NCI-H1105 treated with DMSO at 0.1 percent for 48 hours (cell line): ENCODE measurements around the gene ERF.
A peak's percentile ranks its signal among the peaks of the same experiment; 100 is the strongest.
"Not testable (repeated sequence)": the region's sequence is repeated elsewhere in the genome, so short reads cannot be mapped to it uniquely, and the experiment has no call there.

Experiments
- DNase-seq: peaks from one replicate; lab custom pipeline; 2025; lab: John Stamatoyannopoulos, UW

Gene ERF

DNA sequence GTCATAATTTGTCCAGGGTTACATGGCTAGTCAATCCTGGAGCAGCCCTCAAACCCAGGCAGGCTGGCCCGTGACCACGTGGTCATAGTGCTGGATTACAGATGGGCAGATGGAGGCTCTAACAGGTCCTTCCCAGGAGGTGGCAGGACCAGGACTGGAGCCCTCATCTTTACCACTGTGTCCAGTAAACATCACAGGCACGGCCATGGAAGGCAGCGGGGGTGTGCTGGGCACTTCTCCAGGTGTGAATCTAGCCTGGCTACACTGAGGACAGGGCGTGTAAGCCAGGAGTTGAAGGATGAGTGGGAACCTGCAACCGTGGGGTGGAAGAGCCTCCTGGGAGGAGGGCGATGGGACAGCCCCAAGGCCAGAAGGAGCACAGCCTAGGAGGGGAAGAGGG is 20.2 kb upstream of the ERF start:
- DNase-seq: no peak

DNA sequence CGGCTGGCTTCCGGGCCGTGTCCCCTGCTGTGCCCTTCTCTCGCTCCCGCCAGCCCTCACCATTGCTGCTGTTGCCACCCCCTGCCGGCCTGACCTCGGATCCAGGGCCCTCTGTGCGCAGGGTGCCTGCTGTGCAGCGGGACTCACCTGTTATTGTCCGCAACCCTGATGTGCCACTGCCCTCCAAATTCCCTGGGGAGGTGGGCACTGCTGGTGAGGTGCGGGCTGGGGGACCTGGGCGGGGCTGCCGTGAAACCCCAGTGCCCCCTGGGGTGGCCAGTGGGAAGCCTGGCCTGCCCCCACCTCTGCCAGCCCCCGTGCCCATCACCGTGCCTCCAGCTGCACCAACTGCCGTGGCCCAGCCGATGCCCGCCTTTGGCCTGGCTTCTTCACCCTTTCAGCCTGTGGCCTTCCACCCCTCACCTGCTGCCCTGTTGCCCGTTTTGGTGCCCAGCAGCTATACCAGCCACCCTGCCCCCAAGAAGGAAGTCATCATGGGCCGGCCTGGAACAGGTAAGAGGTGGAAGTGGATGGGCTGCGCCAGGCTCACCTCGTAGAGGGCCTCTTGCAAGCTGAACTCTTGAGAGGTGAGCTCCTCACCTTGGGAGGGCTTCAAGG is 19.2 kb upstream of the ERF start:
- no peak for DNase-seq

DNA sequence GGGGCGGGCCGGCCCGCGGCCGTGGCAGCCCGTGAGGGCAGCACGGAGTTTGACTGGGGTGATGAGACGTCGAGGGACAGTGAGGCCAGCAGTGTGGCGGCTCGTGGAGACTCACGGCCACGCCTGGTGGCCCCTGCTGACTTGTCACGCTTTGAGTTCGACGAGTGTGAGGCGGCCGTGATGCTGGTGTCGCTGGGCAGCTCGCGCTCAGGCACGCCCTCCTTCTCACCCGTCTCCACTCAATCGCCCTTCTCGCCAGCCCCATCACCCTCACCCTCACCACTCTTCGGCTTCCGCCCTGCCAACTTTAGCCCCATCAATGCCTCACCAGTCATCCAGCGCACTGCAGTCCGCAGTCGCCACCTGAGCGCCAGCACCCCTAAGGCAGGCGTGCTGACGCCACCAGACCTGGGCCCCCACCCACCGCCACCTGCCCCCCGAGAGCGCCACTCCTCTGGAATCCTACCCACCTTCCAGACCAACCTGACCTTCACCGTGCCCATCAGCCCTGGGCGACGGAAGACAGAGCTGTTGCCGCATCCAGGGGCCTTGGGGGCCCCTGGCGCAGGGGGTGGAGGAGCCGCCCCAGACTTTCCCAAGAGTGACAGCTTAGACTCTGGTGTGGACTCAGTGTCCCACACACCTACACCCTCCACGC is 18.6 kb upstream of the ERF start:
- DNase-seq: no peak

DNA sequence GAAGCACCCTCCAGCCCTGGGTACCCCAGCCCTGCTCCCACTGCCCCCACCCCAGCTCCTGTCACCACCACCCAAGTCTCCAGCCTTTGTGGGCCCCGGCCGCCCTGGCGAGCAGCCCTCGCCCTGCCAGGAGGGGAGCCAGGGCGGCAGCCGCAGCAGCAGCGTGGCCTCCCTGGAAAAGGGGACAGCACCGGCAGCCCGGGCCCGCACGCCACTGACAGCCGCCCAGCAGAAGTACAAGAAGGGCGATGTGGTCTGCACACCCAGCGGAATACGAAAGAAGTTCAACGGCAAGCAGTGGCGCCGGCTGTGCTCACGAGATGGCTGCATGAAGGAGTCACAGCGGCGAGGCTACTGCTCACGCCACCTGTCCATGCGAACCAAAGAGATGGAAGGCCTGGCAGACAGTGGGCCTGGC is 18.1 kb upstream of the ERF start:
- no peak for DNase-seq

DNA sequence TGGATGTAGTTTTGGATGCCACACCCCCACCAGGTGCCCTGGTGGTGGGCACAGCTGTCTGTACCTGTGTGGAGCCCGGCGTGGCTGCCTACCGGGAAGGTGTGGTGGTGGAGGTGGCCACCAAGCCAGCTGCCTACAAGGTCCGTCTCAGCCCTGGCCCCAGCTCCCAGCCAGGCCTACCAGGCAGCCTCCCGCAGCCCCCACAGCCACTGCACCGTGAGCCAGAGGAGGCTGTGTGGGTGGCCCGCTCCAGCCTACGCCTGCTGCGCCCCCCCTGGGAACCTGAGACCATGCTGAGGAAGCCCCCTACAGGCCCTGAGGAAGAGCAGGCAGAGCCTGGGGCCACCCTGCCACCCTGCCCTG is 17.6 kb upstream of the ERF start:
- DNase-seq: no peak

DNA sequence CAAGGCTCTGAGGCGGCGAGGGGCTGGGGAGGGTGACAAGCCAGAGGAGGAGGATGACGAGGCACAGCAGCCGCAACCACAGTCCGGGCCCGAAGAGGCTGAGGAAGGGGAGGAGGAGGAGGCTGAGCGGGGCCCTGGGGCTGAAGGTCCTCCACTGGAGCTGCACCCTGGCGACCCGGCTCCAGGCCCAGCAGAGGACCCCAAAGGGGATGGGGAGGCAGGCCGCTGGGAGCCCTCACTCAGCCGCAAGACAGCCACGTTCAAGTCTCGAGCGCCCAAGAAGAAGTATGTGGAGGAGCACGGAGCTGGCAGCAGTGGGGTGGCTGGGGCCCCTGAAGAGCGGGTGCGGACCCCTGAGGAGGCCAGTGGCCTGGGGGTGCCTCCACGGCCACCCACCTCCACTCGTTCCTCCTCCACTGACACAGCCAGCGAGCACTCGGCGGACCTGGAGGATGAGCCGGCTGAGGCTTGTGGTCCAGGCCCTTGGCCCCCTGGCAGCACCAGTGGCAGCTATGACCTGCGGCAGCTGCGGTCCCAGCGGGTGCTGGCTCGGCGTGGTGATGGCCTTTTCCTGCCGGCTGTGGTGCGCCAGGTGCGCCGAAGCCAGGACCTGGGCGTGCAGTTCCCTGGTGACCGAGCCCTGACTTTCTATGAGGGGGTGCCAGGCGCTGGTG is 17.1 kb upstream of the ERF start:
- no peak for DNase-seq

DNA sequence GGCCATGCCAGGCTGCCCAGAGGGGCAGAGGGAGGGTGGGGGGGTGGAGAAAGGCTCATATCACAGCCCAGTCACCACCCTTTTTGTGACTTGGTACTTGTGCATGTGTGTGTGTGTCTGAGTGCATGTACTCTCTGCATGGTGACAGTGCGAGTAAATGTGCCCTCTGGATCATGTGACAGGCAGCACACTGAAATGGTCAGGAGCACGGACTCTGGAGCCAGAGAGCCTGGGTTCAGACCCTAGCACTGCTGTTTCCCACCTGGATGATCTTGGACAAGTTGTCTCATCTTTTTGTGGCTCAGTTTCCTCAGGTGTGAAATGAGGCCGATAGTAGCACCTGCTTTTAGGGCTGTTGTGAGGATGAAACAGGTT is 16.1 kb upstream of the ERF start:
- DNase-seq: no peak

DNA sequence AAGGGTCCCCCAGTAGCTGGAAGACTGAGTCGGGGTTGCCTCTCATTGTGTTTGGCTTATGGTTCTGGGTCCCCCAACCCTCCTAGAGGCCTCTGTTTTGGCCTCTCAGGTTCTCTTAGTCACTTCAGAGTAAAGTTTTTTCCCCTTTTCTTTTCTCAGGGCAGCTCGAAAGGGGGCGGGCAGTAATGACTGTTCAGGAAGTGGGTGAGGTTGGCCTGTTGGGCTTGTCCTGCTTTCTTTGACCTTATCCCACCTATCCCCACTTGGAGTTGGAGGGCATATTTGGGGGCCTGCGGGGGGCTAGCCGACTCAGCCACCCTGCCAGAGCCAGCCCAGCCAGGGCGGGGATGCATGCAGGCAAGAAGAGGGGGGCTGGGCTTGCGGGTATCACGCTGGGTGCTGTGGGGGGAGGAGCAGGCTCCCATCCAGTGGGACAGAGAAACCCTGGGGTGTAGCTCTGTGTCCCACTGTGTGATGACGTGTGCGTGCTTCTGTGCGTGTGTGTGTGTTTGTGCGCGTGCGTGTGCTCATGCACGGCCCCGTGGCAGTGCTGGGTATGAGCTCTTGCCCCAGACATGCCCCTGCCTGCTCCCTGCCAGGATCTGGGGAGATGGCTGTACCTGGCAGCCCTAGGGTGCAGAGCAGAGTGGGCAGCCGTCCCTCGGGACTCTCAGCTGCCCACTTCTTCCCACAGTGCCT is 15.6 kb upstream of the ERF start:
- DNase-seq: no peak

DNA sequence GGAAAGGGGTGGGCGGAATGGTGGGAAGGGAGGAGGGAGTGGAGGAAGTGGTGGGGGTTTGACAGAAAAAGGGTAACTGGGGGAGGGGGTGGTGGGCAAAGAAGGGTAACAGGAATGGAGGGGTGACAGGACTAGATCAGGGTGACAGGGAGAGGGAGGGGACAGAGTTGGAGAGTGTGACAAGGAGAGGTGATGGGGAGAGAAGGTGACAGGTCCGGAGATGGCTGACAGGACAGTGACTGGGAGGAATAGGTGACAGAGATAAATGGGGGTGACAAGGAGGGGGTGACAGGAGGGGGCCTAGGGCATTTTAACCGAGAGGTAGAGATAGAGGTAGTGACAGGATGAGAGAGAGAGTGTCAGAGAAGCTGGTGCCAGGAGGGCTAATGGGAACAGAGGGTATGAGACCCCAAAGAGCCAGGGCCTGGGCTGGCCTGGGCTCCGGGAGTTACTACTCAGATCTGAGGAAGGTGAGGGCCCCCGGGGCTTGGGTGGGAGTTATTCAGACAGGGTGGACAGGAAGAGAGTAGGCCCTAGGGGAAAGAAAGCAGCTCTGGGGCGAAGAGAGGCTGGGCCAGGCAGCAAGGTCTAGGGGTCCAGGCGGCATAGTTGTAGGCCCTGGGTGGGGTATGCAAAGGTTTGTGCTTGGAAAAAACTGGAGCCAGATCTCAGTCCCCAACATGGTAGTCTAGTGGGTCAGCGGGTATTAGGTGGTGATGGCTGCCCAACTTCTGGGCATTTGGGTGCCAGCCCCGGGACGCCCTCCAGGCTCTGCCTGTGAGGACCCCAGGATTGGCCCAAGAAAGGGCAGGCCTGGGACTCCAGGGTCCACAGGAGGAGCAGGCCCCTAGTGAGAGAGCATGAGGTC is 14.8 kb upstream of the ERF start:
- DNase-seq: no peak

DNA sequence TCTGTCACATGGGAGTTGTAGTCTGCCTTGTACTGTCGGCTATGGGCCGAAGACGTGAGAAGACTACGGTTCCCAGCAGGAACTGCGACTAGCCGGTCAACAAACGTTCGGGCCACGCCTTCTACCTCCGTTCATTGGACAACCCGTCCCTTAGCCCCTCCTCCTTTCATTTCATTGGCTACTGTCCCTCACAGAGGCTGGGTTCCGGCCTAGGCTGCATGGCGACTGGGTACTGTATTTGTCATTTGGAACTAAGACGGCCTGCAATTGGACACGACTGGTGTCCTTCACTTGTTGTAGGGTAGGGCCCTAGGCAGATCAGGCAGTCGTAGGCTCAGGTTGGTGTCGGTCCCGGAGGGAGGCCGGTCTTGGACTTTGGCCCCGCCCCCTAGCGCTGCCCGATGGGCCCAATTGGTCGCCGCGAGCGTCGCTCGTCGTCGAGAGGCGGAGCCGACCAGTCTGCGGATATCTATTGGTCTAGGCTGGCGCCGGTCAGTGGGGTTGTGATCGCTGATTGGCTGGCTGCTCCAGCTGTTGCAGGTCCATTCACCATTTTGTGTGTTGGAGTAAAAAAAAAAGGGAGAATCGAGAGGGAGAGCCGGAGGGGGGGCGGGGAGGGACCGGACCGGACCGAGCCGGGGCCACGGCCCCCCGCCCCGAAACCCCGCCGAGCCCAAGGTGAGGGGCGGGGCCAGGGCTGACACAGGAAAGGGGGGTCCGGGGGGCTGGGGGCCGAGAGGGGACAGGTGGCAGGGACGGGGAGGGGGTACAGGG is 14.0 kb upstream of the ERF start, which contains the start of gene CIC:
CIC (plus strand) TSS at position 549 of the 774 bp plus-strand sequence. CDS start 2,532 bp downstream, outside the sequence.
- DNase-seq: peak; percentile 100

DNA sequence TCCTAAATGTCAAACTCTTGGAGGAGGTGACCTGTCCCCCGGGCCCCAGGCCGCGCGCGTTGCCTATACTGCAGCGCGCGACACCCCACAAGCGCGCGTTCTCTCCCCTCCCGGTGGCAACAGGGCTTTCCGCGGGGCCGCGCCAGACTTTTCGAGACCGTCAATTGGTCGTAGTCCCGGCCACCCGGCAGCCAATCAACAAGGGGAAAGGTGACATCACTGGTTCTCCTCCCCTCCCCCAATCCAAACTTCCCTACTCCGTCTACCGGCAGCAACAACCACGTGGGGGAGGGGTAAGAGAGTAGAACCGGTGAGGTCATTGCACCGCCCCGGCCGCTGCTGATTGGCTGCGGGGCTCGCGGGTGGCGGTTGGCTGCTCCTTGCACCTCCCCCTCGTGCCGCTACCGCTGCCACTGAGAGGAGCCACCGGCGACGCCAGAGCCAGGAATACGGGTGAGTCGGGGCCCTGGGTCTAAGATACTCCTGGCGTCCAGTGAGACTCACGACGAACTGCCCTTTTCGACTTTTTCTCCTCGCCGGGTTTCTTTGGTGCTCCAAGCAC is 13.3 kb upstream of the ERF start:
- DNase-seq: peak; percentile 99

DNA sequence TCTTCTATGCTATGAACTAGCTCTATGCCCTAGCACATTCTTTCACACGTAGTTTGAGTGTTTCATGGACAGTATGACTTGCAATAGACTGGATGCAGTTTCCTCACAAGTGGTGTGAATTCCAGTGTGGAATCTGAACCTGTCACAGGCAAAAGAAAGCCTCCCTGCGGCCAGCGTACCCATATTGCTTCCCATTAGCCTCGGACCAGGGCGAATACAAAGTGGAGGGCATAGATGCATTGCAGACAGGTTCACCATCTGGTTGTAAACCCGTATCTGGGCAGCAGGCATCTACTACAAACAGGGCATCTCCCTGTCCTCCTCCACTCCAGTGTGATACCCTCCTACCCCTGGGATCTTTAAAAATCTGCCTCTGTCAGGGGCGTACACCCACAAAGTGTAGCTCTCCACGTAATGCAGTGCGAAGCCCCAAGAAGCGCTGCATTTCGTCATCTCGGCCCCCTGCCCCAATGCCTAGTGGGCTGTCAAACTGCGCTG is 12.8 kb upstream of the ERF start:
- no peak for DNase-seq

DNA sequence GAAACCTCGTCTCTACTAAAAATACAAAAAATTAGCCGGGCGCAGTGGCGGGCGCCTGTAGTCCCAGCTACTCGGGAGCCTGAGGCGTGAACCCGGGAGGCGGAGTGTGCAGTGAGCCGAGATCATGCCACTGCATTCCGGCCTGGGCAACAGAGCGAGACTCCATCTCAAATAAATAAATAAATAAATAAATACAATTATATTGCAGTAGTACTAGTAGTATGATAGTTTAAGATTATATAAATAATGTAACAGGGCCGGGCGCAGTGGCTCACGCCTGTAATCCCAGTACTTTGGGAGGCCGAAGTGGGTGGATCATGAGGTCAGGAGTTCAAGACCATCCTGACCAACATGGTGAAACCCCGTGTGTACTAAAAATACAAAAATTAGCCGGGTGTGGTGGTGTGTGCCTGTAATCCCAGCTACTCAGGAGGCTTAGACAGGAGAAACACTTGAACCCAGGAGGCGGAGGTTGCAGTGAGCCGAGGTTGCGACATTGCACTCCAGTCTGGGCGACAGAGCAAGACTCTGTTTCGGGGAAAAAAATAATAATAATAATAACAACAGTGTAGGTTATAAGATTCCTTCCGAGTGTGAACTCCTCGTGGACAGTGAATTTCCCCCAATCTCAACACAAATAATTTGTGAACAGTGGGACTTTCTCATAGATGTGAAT is 12.1 kb upstream of the ERF start:
- DNase-seq: not testable (repeated sequence)

DNA sequence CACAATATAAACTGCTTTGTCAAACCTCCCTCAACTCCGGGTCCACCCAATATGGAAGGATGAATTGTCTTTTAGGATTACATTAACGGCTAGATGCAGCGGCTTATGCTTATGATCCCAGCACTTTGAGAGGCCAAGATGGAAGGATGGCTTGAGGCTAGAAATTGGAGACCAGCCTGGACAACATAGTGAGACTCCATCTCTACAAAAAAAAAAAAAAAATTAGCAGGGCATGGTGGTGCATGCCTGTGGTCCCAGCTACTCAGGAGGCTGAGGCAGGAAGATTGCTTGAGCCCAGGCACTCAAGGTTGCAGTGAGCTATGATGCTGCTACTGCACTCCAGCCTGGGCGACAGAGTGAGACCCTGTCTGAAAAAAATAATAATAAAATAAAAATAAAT is 11.2 kb upstream of the ERF start:
- not testable (repeated sequence) for DNase-seq

DNA sequence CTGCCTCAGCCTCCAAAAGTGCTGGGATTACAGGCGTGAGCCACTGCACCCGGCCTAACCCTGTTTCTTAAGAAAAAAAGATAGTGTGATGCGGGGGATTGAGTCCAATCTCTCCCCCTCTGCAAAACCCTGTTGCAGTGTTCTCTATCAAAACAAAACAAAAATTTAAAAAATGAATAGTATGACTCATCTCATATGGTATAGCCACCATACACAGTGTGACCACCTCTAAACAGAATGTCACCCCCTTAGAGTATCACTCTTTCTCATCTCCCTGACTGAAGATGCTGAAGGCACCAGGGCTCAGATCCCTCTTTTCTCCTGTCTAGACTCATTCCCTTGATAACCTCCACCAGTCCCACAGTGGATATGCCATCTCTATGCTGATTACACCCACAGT is 6.8 kb upstream of the ERF start:
- DNase-seq: no peak

DNA sequence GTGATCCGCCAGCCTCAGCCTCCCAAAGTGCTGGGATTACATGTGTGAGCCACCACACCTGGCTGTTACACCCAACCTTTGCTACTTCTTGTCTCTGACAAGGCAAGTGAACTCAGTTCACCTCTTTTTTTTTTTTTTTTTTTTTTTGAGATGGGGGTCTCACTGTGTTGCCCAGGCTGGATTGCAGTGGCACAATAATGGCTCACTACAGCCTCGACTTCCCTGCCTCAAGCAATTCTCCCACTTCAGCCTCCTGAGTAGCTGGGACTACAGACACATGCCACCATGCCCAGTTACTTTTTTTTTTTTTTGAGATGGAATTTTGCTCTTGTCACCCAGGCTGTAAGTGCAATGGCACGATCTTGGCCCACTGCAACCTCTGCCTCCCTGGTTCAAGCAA is 2.9 kb upstream of the ERF start:
- DNase-seq: not testable (repeated sequence)

DNA sequence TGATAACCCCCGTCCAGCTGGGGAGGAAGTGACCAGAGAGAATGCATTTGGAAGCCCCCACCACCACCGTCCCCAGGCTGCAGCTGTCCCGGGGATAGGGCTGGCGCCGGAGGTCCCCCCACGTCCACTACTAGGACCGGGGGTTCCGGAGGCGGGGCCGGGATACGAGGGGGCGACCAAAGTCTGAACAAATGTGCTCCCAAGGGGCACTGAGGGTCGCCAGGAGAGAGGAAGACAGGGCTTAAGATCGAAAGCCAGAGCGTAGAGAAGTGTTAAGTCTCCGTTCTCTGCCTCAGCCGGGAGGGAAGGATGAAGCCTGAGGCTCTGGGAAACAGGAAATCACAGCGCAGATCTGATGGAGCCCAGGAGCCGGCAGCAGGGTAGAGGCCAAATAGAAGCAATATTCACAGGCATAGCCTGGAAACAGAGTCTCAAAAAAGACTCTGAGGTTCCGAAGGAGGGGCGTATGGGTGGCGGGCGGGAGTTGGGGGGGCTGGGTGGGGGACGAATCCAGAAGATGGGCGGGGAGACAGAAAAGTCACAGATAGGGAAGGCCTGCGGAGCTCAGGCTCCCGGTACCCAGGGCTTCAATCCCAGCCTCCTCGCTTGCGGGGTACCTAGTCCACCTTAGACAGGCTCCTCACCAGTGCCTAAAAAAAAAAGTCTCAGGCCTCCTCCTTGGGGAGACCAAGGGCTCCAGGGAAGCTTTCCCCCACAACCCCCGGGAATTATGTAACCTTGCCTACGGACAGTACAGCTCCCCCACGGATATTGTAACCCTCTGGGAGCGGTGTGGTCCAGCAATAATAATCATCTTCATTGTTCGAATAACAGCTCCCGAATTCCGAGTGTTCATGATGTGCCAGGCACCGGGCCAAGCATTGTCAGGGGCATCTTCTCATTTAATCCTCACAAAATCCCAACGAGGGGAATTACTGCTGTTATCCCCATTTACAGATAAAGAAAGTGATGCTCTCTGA is 1.1 kb upstream of the ERF start:
- peak; percentile 34 for DNase-seq

DNA sequence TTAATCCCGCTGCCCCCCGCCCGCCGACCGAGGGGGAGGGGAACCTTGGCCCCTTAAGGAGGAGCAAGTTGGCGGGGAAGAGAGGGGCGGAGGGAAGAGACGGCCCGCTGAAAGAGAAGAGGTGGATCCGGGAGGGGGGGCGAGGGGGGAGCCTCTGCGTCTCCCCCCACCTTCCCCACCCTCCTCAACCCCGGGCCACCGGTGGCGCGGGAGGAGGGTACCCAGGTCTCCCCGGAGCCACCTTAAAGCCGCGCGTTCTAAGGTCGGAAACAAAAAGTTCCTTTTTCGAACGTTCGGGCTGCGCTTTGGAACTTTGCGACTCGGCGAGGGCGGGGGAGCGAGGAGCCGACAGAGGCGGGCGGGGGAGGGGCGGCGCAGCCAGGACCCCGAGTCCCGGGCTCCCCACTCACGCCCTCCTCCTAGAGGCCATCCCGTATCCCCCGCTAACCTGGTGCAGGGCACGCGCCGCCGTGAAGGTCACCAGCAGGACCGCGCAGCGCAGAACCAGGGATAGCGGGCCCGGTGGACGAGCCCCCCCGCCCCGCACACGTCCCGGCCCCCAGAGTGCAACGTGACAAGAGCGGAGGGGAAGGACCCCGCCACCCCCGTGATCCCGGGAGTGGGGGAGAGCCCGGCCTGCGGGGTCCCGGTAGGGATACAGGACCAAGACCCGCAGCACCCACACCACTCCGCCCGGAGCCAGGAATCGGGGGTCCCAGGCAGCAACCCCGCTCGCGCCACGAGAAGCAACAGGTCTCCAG is 659 bp downstream of the ERF start:
- DNase-seq: peak; percentile 18
